Globus pallidus (tissue), 1 donor: ENCODE data around the gene SHH.

Source experiments
- DNase-seq: peaks from one replicate; pipeline ENCODE4 v3.0.0-alpha.2; 2015; ENCODE audit warnings: low spot score

Gene SHH

GRCh38 chr7:155806096-155806871 lies 6.0 kb downstream of the SHH start:
- DNase-seq, result no peak

GRCh38 chr7:155805826-155806095 lies 6.5 kb downstream of the SHH start:
- no peak for DNase-seq

- peak; percentile 24 for DNase-seq
These were observed 7.1 kb downstream of the SHH start for GRCh38 chr7:155804897-155805825.

- no peak for DNase-seq
These were observed 7.8 kb downstream of the SHH start for GRCh38 chr7:155804431-155804831.

GRCh38 chr7:155803418-155804376 lies 8.6 kb downstream of the SHH start:
- DNase-seq, result no peak

GRCh38 chr7:155802906-155803417 lies 9.3 kb downstream of the SHH start:
- DNase-seq, result no peak

- no peak for DNase-seq
These were observed 10.0 kb downstream of the SHH start for GRCh38 chr7:155802291-155802690.

- DNase-seq, result no peak
These were observed 11.5 kb downstream of the SHH start for GRCh38 chr7:155800741-155801267.

- DNase-seq, result no peak
These were observed 12.0 kb downstream of the SHH start for GRCh38 chr7:155800301-155800700.

- no peak for DNase-seq
These were observed 12.7 kb downstream of the SHH start for GRCh38 chr7:155799514-155799913.

- DNase-seq, result no peak
These were observed 13.4 kb downstream of the SHH start for GRCh38 chr7:155798673-155799439.

GRCh38 chr7:155797262-155798250 lies 14.7 kb downstream of the SHH start:
- DNase-seq, result no peak

GRCh38 chr7:155796381-155797261 lies 15.6 kb downstream of the SHH start:
- DNase-seq, result no peak

GRCh38 chr7:155795951-155796350 lies 16.3 kb downstream of the SHH start:
- DNase-seq, result no peak

- no peak for DNase-seq
These were observed 16.9 kb downstream of the SHH start for GRCh38 chr7:155795401-155795800.

- DNase-seq, result no peak
These were observed 18.1 kb downstream of the SHH start for GRCh38 chr7:155794196-155794595.

GRCh38 chr7:155793720-155794119 lies 18.5 kb downstream of the SHH start:
- DNase-seq, result no peak

- DNase-seq, result no peak
These were observed 19.2 kb downstream of the SHH start for GRCh38 chr7:155792999-155793560.
